GM10248 (cell line): ENCODE results near the gene ARV1.

ENCODE experiments used
- CTCF ChIA-PET: fragments of 300-600 bp; sonication (Branson Sonifier 250); formaldehyde crosslinking; extraction: SDS; loops from one replicate; lab custom pipeline; 2021; ENCODE audit warnings: antibody characterized with exemption; lab: Yijun Ruan, JAX
- POLR2A ChIA-PET: fragments of 350-650 bp; sonication (Branson Sonifier 250); formaldehyde crosslinking; extraction: SDS; loops from one replicate; lab custom pipeline; 2020; ENCODE audit warnings: antibody characterized with exemption; lab: Yijun Ruan, JAX
- DNase-seq: peaks from one replicate; pipeline ENCODE4 v3.0.0; 2012; ENCODE audit errors: extremely low spot score
- CTCF ChIP-seq: IDR thresholded peaks from 2 replicates; pipeline ENCODE4 v1.5.1; 2012; ENCODE audit warnings: mild to moderate bottlenecking, low read depth; ENCODE audit errors: extremely low read depth, missing control alignments, control extremely low read depth

ARV1 gene

GRCh38 chr1:230939806-230940489 is 38.9 kb upstream of the ARV1 start:
- POLR2A ChIA-PET = no interaction called here
- no peak for TF ChIP-seq CTCF
- CTCF ChIA-PET = interaction anchor here (1.2 to 1.4 kb wide), 2 partner anchors 18 to 22 kb away, joined by 3 to 5 read pairs; no protein-coding TSS in a partner anchor
- DNase-seq = no peak

- CTCF ChIA-PET = interaction anchor here (0.8 to 1.4 kb wide), 4 partner anchors 18 to 271 kb away, joined by 3 to 5 read pairs (median 3); no protein-coding TSS in a partner anchor
- no peak for TF ChIP-seq CTCF
- POLR2A ChIA-PET = no interaction called here
- no peak for DNase-seq
Measured at GRCh38 chr1:230940848-230941247, 38.0 kb upstream of the ARV1 start.

GRCh38 chr1:230943048-230943593 is 35.8 kb upstream of the ARV1 start:
- no peak for DNase-seq
- no peak for TF ChIP-seq CTCF
- POLR2A ChIA-PET = no interaction called here
- CTCF ChIA-PET = no interaction called here

GRCh38 chr1:230948301-230948700 is 30.6 kb upstream of the ARV1 start:
- DNase-seq = no peak
- no peak for TF ChIP-seq CTCF
- ChIA-PET POLR2A (no interaction called here), CTCF (interaction anchor here (1.3 to 1.5 kb wide), 2 partner anchors 10 to 30 kb away, joined by 4 to 9 read pairs; no protein-coding TSS in a partner anchor)

- CTCF ChIA-PET = interaction anchor here (1.3 to 1.5 kb wide), 2 partner anchors 9 to 31 kb away, joined by 4 to 9 read pairs; no protein-coding TSS in a partner anchor
- POLR2A ChIA-PET = no interaction called here
- no peak for DNase-seq
- no peak for TF ChIP-seq CTCF
Measured at GRCh38 chr1:230948903-230949302, 30.0 kb upstream of the ARV1 start.

- DNase-seq = no peak
- ChIA-PET POLR2A (no interaction called here), CTCF (interaction anchor here (0.7 to 2.2 kb wide), 7 partner anchors 8 to 309 kb away, joined by 3 to 7 read pairs (median 3); partner anchors contain the start of gene ARV1)
Measured at GRCh38 chr1:230950404-230950803, 28.5 kb upstream of the ARV1 start.

More at GRCh38 chr1:230950404-230950803, 28.5 kb upstream of the ARV1 start:
- TF ChIP-seq CTCF = no peak
